Memory B cell (primary cell): ENCODE data around the gene CYP2U1.

ENCODE experiments used
- ATAC-seq: fragments of 150-1000 bp; cut with Tn5 transposase; 2 replicates; pipeline ENCODE4 v1.10.0; 2021; ENCODE audit warnings: low read depth, mild to moderate bottlenecking, moderate library complexity
- DNase-seq, 2 donors: peaks; one replicate each; pipeline ENCODE4 v3.0.0; 2022; ENCODE audit warnings: low spot score in 2 of 2
- H3K27ac Mint-ChIP-seq: one replicate; pipeline ENCODE4 v1.8.0; 2022; ENCODE audit warnings: mild to moderate bottlenecking, moderate library complexity, mixed read lengths
- H3K27me3 Mint-ChIP-seq: one replicate; pipeline ENCODE4 v1.8.0; 2022; ENCODE audit warnings: mixed read lengths
- H3K36me3 Mint-ChIP-seq: one replicate; pipeline ENCODE4 v1.8.0; 2022; ENCODE audit warnings: mild to moderate bottlenecking, mixed read lengths
- H3K4me1 Mint-ChIP-seq: one replicate; pipeline ENCODE4 v1.8.0; 2022; ENCODE audit warnings: mixed read lengths
- H3K4me3 Mint-ChIP-seq: one replicate; pipeline ENCODE4 v1.8.0; 2022; ENCODE audit warnings: mild to moderate bottlenecking, moderate library complexity, mixed read lengths
- H3K9me3 Mint-ChIP-seq: one replicate; pipeline ENCODE4 v1.8.0; 2022; ENCODE audit warnings: mixed read lengths

CYP2U1 gene

DNA sequence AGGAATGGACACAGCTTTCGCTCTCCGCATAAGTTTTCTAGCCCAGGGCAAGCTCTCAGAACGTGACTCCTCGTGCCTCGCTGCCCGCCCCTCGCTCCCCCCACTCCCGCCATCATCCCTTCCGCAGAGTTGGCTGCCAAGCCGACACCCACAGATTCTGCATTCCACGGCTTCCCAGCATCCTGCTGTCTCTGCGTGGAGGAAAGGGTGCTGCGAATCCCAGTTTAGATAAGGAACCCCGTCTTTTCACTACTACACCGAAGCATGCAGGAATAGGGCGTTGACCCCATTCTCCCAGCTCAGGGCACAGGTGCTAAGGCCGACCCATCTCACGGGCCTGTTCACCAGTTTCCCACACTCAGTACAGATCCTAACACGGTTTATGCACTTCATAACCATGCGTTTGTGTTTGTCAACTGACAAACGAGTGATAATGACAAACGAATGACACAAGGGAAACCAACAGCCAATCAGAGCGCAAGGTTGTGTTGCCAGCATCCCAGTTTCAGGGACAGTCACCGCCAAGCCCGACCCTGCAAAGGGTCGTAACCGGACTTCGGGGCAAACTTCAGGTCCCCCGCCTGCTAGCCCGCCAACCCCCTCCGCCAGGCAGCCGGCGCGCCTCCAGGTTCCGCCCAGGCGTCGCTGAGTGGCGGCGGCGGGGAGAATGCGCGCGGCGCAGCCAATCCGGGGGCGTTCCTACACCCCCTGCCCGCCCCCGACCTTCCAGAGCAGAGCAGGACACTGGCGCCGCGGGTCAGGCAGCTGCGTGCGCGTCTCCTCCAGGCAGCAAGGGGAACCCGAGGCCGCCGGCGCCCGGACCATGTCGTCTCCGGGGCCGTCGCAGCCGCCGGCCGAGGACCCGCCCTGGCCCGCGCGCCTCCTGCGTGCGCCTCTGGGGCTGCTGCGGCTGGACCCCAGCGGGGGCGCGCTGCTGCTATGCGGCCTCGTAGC lies at the start of gene CYP2U1:
Gene CYP2U1, plus strand, starts transcription at position 729 of the 954 bp plus-strand sequence. Its CDS starts 95 bp downstream, at position 824.
- H3K27me3 Mint-ChIP-seq, result no peaks in the 10 kb centered on the region
- peak; percentile 89 for ATAC-seq
- H3K36me3 Mint-ChIP-seq, result peaks cover 6% of the 10 kb centered on the region

DNA sequence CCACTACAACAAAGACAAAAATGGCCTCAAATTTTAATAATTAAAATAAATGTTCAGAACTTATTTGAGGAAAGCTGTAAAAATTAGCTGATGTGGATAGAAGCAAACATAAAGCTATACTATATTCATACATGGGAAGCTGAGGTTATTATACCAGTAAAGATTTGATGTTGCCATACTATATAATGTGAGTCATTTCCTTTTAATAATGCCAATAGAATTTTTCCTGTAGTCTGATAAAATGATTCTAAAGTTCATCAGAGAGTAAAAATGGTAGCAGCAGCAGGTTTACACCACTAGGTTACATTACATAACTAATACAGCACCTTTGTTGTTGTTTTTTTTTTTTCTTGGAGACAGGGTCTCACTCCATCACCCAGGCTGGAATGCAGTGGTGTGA lies 45.5 kb upstream of the CYP2U1 start:
- H3K4me3 Mint-ChIP-seq, result no peak overlapping the region
- H3K27ac Mint-ChIP-seq, result no peak overlapping the region
- H3K9me3 Mint-ChIP-seq, result no peaks in the 10 kb centered on the region
- ATAC-seq, result no peak
- no peaks in the 10 kb centered on the region for H3K27me3 Mint-ChIP-seq
- no peaks in the 10 kb centered on the region for H3K36me3 Mint-ChIP-seq
- no peak for DNase-seq
- H3K4me1 Mint-ChIP-seq, result no peaks in the 10 kb centered on the region

More for the DNA sequence above, at the start of gene CYP2U1:
- peak; percentile 71 to 78 for DNase-seq
- Mint-ChIP-seq H3K9me3 (no peaks in the 10 kb centered on the region), H3K4me3 (peak within 1 kb of the TSS; percentile 97), H3K27ac (peak within 1 kb of the TSS; percentile 93), H3K4me1 (peaks cover 32% of the 10 kb centered on the region)

DNA sequence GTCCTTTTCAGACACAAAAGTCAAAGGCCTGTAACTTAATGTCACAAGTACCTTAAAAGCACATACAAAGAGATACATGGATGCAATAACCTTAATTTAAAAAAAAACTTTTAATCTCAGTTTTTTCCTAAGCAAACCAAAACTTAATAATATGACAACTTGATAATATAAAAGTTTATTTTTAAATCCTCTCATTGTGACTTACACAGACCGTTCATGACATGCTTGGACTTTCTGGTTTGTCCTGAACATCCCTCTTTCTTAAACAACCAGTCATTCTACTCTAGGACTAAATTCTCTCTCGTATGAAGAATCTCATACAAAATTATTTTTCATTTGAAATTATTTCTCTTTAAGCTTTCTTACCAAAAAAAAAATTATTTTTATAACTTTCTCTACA lies 43.1 kb upstream of the CYP2U1 start:
- DNase-seq (no peak), ATAC-seq (no peak)
- H3K4me1 Mint-ChIP-seq, result no peaks in the 10 kb centered on the region
- H3K27me3 Mint-ChIP-seq, result peaks cover 3% of the 10 kb centered on the region
- H3K4me3 Mint-ChIP-seq, result no peak overlapping the region
- no peak overlapping the region for H3K27ac Mint-ChIP-seq
- H3K36me3 Mint-ChIP-seq, result no peaks in the 10 kb centered on the region
- H3K9me3 Mint-ChIP-seq, result peaks cover 1% of the 10 kb centered on the region

DNA sequence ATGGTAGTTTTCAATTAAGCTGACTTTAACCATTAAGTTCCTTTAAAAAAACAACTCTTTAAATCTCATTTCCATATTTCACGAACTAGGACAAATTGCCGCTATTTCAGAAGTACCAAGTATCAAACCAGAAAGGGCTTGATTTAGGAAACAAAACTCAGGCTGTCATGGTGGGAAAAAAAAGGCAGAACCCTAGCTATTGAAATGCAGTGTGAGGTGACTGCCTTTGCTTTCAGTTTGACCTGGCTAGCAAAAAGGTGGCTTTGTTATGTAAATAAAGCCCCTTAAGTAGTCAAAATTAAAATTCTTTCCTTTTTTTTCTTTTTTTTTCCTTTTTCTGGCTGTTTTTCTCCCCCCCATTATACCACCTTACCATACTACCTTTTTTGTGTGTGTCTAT lies 40.6 kb upstream of the CYP2U1 start:
- ATAC-seq, result no peak
- H3K4me3 Mint-ChIP-seq, result no peak overlapping the region
- H3K36me3 Mint-ChIP-seq, result no peaks in the 10 kb centered on the region
- no peak overlapping the region for H3K27ac Mint-ChIP-seq
- H3K9me3 Mint-ChIP-seq, result peaks cover 1% of the 10 kb centered on the region
- H3K4me1 Mint-ChIP-seq, result no peaks in the 10 kb centered on the region
- no peak for DNase-seq
- H3K27me3 Mint-ChIP-seq, result peaks cover 9% of the 10 kb centered on the region

DNA sequence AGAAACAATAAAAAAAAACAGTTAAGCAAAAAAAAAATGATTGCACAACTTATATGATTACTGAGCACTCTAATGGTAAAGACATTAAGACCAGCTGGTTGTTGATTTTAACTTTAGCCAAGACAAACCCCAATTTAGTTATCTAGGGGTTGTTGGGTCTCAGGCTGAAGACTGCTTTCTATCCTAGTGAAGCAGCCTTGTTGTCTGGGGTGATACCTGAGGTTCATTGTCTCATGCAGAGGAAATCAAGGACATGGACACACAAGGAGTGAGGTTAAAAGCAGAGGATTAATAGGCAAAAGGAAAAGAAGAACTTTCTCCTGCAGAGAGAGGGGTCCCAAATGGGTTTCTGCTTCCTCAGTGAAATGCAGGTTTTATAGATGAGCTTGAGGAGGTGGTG lies 40.0 kb upstream of the CYP2U1 start:
- no peak for DNase-seq
- Mint-ChIP-seq H3K4me1 (no peaks in the 10 kb centered on the region), H3K27ac (no peak overlapping the region), H3K4me3 (no peak overlapping the region), H3K9me3 (peaks cover 1% of the 10 kb centered on the region), H3K36me3 (no peaks in the 10 kb centered on the region), H3K27me3 (peaks cover 9% of the 10 kb centered on the region)
- no peak for ATAC-seq

DNA sequence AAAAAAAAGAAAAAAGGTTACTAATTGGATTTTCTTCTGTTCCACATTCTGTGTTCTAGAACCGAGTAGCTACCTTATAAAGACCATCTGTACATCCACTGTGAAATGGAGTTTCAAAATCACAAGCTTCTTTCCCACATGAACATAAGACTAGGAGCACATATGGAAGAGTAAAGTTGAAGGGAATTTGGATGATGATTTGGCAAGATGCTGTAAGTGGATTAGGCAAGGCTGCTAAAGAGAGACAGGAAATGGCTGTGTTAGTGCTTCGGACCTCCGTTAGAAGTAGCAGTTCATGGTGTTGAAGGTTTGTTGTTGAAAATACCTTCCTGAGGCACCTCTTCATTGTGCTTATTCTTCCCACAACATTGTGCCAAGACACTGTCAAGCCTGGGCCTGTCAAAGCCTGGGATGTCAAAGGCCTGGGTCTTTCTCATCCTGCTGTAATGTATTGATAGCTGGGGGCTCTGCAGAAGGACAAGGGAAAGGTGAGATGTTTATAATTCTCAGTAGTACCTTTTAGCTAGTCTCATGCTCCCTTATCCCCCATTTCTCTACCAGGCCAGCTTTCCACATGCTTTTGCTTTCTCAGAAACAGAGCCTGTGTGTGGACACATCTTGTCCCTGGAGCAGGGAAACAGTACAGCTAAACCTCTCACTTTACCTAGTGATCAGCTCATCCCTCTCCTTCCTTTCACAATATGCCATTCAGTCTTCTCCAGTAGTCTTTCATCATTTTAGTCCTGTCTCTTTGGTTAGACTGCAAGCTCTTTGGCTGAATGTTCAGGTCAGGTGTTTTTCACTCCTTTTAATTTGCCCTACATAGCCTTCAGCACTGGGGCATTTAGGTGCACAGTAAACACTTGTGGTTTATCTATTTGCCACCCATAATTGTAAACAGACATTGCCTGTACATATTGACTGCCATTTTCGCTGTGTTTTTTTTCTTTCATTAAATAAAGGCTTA lies 37.9 kb upstream of the CYP2U1 start:
- no peak overlapping the region for H3K4me3 Mint-ChIP-seq
- no peaks in the 10 kb centered on the region for H3K36me3 Mint-ChIP-seq
- no peaks in the 10 kb centered on the region for H3K4me1 Mint-ChIP-seq
- H3K27ac Mint-ChIP-seq, result no peak overlapping the region
- DNase-seq, result no peak
- H3K27me3 Mint-ChIP-seq, result peaks cover 9% of the 10 kb centered on the region
- ATAC-seq, result no peak
- peaks cover 1% of the 10 kb centered on the region for H3K9me3 Mint-ChIP-seq

DNA sequence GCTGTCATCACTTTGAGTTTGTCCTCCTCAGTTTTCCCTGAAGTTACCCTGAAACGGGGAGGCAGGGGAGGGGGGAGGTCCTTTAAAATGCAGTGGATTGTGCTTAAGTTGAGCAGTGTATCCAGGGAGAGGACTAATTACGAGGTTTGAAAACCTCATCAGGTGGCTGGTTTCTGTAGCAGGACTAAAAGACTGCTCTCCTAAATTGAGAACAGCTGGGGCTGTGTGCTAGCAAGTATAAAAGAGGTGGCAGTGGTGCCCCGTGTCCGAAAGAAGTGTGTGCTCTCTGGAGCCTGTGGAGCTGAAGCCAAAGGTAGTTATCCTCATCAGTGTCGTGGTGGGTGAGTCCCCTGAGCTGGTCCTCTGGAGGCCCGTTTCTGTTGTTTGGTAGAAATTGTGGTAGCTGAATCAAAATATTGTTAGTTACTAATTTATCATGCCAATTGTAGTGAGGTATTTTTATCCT lies 37.2 kb upstream of the CYP2U1 start:
- H3K9me3 Mint-ChIP-seq, result peaks cover 1% of the 10 kb centered on the region
- no peak overlapping the region for H3K4me3 Mint-ChIP-seq
- no peaks in the 10 kb centered on the region for H3K36me3 Mint-ChIP-seq
- no peaks in the 10 kb centered on the region for H3K4me1 Mint-ChIP-seq
- H3K27me3 Mint-ChIP-seq, result peaks cover 9% of the 10 kb centered on the region
- no peak overlapping the region for H3K27ac Mint-ChIP-seq
- no peak for DNase-seq
- ATAC-seq, result no peak

DNA sequence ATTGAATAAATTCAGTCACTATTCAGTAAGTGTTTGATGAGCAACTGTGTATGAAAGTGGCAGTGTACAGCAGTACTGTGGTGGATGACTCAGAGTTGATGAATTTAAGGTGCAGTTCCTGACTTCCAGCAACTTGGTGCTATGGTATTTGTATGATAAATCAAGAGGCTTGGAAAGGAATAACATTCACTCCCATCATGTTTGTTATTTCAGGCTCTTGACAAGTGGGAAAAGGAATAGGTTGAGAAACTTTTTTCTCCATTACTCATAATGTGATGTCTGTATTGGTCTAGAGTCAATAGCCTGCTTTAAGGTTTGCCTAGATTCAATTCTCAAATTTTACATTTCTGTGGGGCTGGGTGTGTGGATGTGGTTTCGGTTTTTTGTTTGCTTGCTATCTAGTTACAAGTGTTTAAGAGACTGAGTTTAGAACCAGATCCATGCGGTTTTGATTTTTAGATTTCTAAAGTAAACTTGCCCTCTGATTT lies 35.1 kb upstream of the CYP2U1 start:
- no peak overlapping the region for H3K27ac Mint-ChIP-seq
- H3K36me3 Mint-ChIP-seq, result no peaks in the 10 kb centered on the region
- no peak for ATAC-seq
- no peak overlapping the region for H3K4me3 Mint-ChIP-seq
- peaks cover 1% of the 10 kb centered on the region for H3K9me3 Mint-ChIP-seq
- H3K4me1 Mint-ChIP-seq, result no peaks in the 10 kb centered on the region
- no peak for DNase-seq
- peaks cover 13% of the 10 kb centered on the region for H3K27me3 Mint-ChIP-seq

DNA sequence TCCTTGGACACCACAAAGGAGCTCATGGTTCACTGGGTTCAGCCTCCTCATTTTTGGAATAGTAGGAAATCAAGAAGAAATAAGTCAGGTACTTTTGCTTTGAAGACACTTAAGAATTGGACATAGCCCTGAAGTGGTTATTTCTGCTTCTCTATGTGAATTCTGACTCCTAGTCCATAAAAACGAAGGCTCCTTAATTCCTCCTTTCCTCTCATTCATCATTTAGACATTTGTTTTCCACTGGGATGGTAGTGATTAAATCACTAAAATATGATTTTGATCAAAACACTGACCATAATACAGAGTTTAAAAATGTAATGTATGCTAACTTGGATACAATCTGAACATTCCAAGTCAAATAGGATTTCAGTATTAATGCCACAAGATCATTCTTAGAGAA lies 34.7 kb upstream of the CYP2U1 start:
- H3K36me3 Mint-ChIP-seq, result no peaks in the 10 kb centered on the region
- ATAC-seq, result no peak
- H3K4me3 Mint-ChIP-seq, result no peak overlapping the region
- no peak overlapping the region for H3K27ac Mint-ChIP-seq
- peaks cover 13% of the 10 kb centered on the region for H3K27me3 Mint-ChIP-seq
- no peaks in the 10 kb centered on the region for H3K4me1 Mint-ChIP-seq
- no peaks in the 10 kb centered on the region for H3K9me3 Mint-ChIP-seq
- DNase-seq, result no peak

DNA sequence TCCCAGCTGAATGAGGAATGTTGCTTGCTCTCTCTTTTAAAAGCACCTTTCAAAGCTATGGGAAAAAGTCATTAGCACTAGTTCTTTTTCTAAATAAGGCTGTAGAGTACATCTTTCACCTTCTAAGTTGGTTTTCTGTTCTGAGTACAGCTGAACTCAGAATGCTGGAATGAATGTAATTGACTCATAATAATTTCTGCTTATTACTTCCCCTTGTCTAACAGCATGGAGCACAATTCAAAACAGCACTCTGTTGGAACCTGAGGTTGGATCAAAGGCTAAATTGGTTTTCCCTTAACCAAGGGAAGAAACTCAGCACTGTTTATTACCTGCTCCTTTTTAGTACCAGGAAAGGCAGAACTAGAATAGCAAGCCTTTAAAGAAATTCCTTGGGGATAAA lies 33.5 kb upstream of the CYP2U1 start:
- peaks cover 16% of the 10 kb centered on the region for H3K27me3 Mint-ChIP-seq
- H3K4me1 Mint-ChIP-seq, result no peaks in the 10 kb centered on the region
- no peak overlapping the region for H3K4me3 Mint-ChIP-seq
- DNase-seq (no peak), ATAC-seq (no peak)
- H3K27ac Mint-ChIP-seq, result no peak overlapping the region
- H3K9me3 Mint-ChIP-seq, result no peaks in the 10 kb centered on the region
- H3K36me3 Mint-ChIP-seq, result no peaks in the 10 kb centered on the region

DNA sequence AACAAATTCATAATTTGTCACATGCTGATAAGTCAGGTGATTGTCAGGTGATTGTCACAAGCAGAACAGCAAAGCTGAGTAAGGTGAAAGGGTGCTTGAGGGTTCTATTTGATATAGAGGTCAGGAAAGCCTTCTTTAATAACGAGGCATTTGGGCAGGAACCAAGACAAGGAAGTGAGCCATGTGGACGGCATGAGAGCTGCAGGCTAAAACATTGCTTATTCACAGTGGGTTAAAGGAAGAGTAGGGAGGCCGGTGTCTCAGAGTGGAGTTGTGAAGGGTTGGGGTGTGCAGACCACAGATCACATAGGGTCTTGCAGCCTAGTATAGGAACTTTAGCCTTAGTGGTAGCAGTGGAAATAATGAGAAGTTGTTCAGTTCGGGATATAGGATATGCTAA lies 31.3 kb upstream of the CYP2U1 start:
- H3K4me1 Mint-ChIP-seq, result no peaks in the 10 kb centered on the region
- H3K9me3 Mint-ChIP-seq, result peaks cover 4% of the 10 kb centered on the region
- H3K4me3 Mint-ChIP-seq, result no peak overlapping the region
- DNase-seq (no peak), ATAC-seq (no peak)
- no peak overlapping the region for H3K27ac Mint-ChIP-seq
- H3K27me3 Mint-ChIP-seq, result peaks cover 16% of the 10 kb centered on the region
- peaks cover 2% of the 10 kb centered on the region for H3K36me3 Mint-ChIP-seq

DNA sequence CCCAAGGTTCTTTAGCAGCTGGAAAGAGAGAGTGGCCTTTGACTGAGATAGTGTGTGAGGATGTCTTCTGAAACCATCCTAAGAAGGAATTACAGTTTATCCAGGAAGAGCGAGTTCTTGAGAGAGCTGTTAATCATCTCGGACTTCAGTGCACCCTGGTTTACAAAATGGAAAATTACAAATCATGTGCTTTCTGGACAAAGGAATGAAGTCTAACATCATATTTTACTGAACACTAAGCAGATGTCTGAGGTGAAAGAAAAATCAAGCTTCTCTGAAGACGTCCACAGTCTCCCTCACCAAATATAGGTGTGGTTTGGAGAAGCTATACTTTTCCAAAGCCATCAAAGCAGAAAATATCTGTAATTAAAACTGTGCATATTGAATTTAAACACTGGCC lies 30.8 kb upstream of the CYP2U1 start:
- DNase-seq (no peak), ATAC-seq (no peak)
- Mint-ChIP-seq H3K9me3 (peaks cover 4% of the 10 kb centered on the region), H3K27ac (no peak overlapping the region), H3K4me1 (no peaks in the 10 kb centered on the region), H3K36me3 (peaks cover 2% of the 10 kb centered on the region), H3K4me3 (no peak overlapping the region), H3K27me3 (peaks cover 13% of the 10 kb centered on the region)

DNA sequence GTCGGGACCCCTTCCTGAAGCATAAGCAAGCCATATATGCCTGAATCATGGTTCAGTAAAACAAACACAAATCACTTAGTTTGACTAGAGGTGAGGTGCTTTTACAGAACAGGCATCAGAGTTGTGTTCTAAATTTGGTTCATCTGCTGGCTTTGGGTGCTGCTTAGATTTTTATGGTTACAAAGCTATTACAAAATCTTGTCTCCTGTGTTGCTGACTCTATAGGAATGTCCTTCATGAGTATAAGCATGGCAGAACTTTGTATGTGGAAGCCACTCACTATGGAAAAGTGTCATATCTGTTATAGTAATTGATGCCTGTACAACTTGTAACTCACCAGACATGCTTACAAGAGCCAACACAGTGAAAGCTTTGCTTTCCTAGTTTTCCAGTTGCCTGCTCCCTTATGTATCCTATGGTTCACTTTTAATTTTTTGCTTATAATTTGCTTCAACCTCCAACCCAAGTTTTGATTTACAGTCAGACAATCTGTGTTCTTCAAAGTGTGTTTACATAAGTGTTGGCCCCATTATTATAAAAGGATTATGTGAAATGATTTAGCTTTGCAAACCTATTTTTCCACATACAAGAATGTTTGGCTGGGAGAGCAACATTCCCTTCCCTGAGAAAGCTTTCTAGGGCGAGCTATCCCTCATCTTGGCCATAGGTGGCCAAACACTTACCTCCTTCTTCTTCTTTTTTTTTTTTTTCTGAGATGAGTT lies 30.0 kb upstream of the CYP2U1 start:
- no peak for ATAC-seq
- no peak for DNase-seq
- Mint-ChIP-seq H3K36me3 (peaks cover 2% of the 10 kb centered on the region), H3K27ac (no peak overlapping the region), H3K9me3 (peaks cover 4% of the 10 kb centered on the region), H3K27me3 (peaks cover 13% of the 10 kb centered on the region), H3K4me3 (no peak overlapping the region), H3K4me1 (no peaks in the 10 kb centered on the region)
